Measurements from ENCODE around the gene DOCK6. TPM values are rescaled to one million over a fixed set of nuclear protein-coding genes. Genes with fewer than 3 reads are reported as not detected.

Gene DOCK6
- total and polyA plus RNA-seq, 2 of the 13 experiments (the other 11 are each of a cell fraction or from before 2014, with no cell fraction given) = 5.4 to 38.1 TPM

- intact Hi-C loops (cut with micrococcal nuclease; ENCODE audit: unreplicated experiment) (no loop called here), in situ Hi-C loops (cut with HindIII; ENCODE audit: extremely low pct_ligation_motif_present, low pct_unique_long_range_greater_than_20kb) (no loop called here)
- 0 out of 2 replicates have a peak overlapping the region, but pooled peaks have one; percentile 8 for H3K9ac ChIP-seq (ENCODE audit: insufficient read depth, low read depth, low read length)
- H3K4me2 ChIP-seq (ENCODE audit: low read depth, low read length) = peak overlapping the region; percentile 49
- no peaks in the 10 kb centered on the region for H3K9me3 ChIP-seq (ENCODE audit: low read length)
- WGBS (ENCODE audit: low lambda C conversion rate) = 27% methylated on average over 3 of the region's 7 CpGs
- H4K20me1 ChIP-seq (ENCODE audit: insufficient read depth, low read length) = no peaks in the 10 kb centered on the region
- DNase-seq (ENCODE audit: low spot score) = peak; percentile 60
- no peak overlapping the region for H3K4me3 ChIP-seq (replicated peaks in 1 of 3; ENCODE audit: insufficient read depth in 1 of 3, low read depth in 2 of 3, low read length in 3 of 3)
- H3K79me2 ChIP-seq (ENCODE audit: insufficient read depth, low read length) = no peaks in the 10 kb centered on the region
- no peaks in the 10 kb centered on the region for H3K27me3 ChIP-seq (ENCODE audit: control insufficient read depth in 1 of 2, insufficient read depth in 2 of 2, low read length in 2 of 2)
- FAIRE-seq = peak; percentile 18
- BruUV-seq (replicated peaks) = no TSS peak
- no peak overlapping the region for H2AFZ ChIP-seq (ENCODE audit: low read length)
- H3K36me3 ChIP-seq (replicated peaks in 1 of 2; ENCODE audit: control insufficient read depth in 1 of 2, insufficient read depth in 2 of 2, low read length in 2 of 2) = peaks cover 3 to 12% of the 10 kb centered on the region in 2 experiments; a peak in 3 of 5 replicates
- peaks cover 42% of the 10 kb centered on the region for H3K4me1 ChIP-seq (ENCODE audit: insufficient read depth, low read length)
- peak; percentile 68 for ATAC-seq
- CTCF ChIA-PET (ENCODE audit: low intra/inter-chr PET ratio, low total read pairs) = no interaction called here
- POLR2A ChIA-PET = interaction anchor here (0.6 to 1.0 kb wide), 2 partner anchors 35 to 87 kb away, joined by 3 to 5 read pairs; no protein-coding TSS in a partner anchor
- peak overlapping the region; percentile 52 for H3K27ac ChIP-seq (ENCODE audit: extremely low read length, insufficient read depth, low read length)
- TF ChIP-seq ZFX (CRISPR knock-in tag; IDR thresholded peaks at IDR 0.05; ENCODE audit: low read depth) (peak; percentile 55), ARHGAP35 (CRISPR knock-in tag; IDR thresholded peaks at IDR 0.05; ENCODE audit: borderline replicate concordance) (no peak), HOXD1 (CRISPR knock-in tag; IDR thresholded peaks at IDR 0.05) (no peak), ZFY (CRISPR knock-in tag; IDR thresholded peaks at IDR 0.05) (peak; percentile 41; the same call in 1 of the 2 replicates), RARA (CRISPR knock-in tag; IDR thresholded peaks at IDR 0.05) (peak; percentile 44), ELF3 (CRISPR knock-in tag; IDR thresholded peaks at IDR 0.05) (peak; percentile 61; the same call in 1 of the 2 replicates), SAP130 (CRISPR knock-in tag; IDR thresholded peaks at IDR 0.05; ENCODE audit: low read depth) (peak; percentile 55; the same call in 1 of the 2 replicates), ZNF543 (CRISPR knock-in tag; IDR thresholded peaks at IDR 0.05) (no peak), RBFOX2 (IDR thresholded peaks at IDR 0.05; ENCODE audit: low read depth, low read length) (0 out of 2 replicates have a peak, but pooled peaks have one; percentile 19), ADNP (CRISPR knock-in tag; IDR thresholded peaks at IDR 0.05) (peak; percentile 79; the same call in 1 of the 2 replicates), ZMYM3 (CRISPR knock-in tag; IDR thresholded peaks at IDR 0.05) (peak; percentile 88), DBP (CRISPR knock-in tag; IDR thresholded peaks at IDR 0.05; ENCODE audit: not compliant biosample characterization) (no peak), SALL1 (CRISPR knock-in tag; IDR thresholded peaks at IDR 0.05) (peak; percentile 60; the same call in 1 of the 2 replicates), ZNF557 (CRISPR knock-in tag; IDR thresholded peaks at IDR 0.05) (no peak), ETV5 (CRISPR knock-in tag; IDR thresholded peaks at IDR 0.05; ENCODE audit: borderline replicate concordance) (peak; percentile 12; the same call in 1 of the 2 replicates), TERF1 (CRISPR knock-in tag; IDR thresholded peaks at IDR 0.05) (no peak), ZNF629 (CRISPR knock-in tag; conservative IDR thresholded peaks at IDR 0.05) (peak; percentile 99), ZNF256 (CRISPR knock-in tag; conservative IDR thresholded peaks at IDR 0.05) (no peak), IRF2 (CRISPR knock-in tag; IDR thresholded peaks at IDR 0.05) (0 out of 2 replicates have a peak, but pooled peaks have one; percentile 44), HDAC1 (CRISPR knock-in tag; IDR thresholded peaks at IDR 0.05) (peak; percentile 26; the same call in 1 of the 2 replicates), EEA1 (CRISPR knock-in tag; IDR thresholded peaks at IDR 0.05; ENCODE audit: borderline replicate concordance) (no peak), ZBTB43 (CRISPR knock-in tag; conservative IDR thresholded peaks at IDR 0.05) (0 out of 2 replicates have a peak, but pooled peaks have one; percentile 20), TBL1XR1 (IDR thresholded peaks at IDR 0.05; ENCODE audit: borderline replicate concordance, low read length, partially characterized antibody) (no peak)
Observed at GRCh38 chr19:11230621-11231386, 31.5 kb downstream of the DOCK6 start.

All from HepG2 (cell line).